Endothelial cell of umbilical vein (primary cell): ENCODE results near the gene OPRM1. TPM values are rescaled to one million over a fixed set of nuclear protein-coding genes. Genes with fewer than 3 reads are reported as not detected.

ENCODE experiments used
- BruUV-seq: library from RNA; stranded (reverse); fragments of 400-500 nt; replicated peaks from 2 replicates; lab custom pipeline; 2021; lab: Mats Ljungman, UMichigan
- CTCF ChIA-PET: fragments of 300-600, 350-600 bp; sonication (Branson Sonifier 250); formaldehyde crosslinking; loops from one replicate; lab custom pipeline; 2021; ENCODE audit warnings: antibody characterized with exemption, inconsistent platforms; lab: Charles Lee
- POLR2A ChIA-PET: fragments of 300-600, 350-600 bp; sonication (Branson Sonifier 250); formaldehyde crosslinking; loops from one replicate; lab custom pipeline; 2021; ENCODE audit warnings: antibody characterized with exemption, inconsistent platforms; lab: Charles Lee
- DNase-seq: peaks from one replicate; pipeline ENCODE4 v3.0.0-alpha.2; 2011; ENCODE audit warnings: low read depth, low spot score
- FAIRE-seq: peaks from 2 replicates; lab custom pipeline; 2011; peaks lifted over from hg19 to GRCh38; lab: Jason Lieb, UNC
- H2AFZ ChIP-seq: 2 replicates; pipeline ENCODE4 v1.6.0; 2012; ENCODE audit warnings: low read depth, low read length, control low read depth, inconsistent platforms
- H3K27ac ChIP-seq: 2 replicates; pipeline ENCODE4 v1.5.1; 2011; ENCODE audit warnings: low read depth, mild to moderate bottlenecking, control low read depth, low read length, moderate library complexity; ENCODE audit not compliant: insufficient read depth
- H3K27me3 ChIP-seq, 2 experiments: 2 replicates each; pipeline versions ENCODE4 v1.6.0 to v1.6.1; 2011; ENCODE audit warnings: low read length in 2 of 2, mixed read lengths in 1 of 2; ENCODE audit not compliant: control insufficient read depth in 2 of 2, insufficient read depth in 2 of 2
- H3K36me3 ChIP-seq, 2 experiments: 2 replicates in 1 of 2; 3 replicates in 1 of 2; pipeline ENCODE4 v1.5.1; 2011; ENCODE audit warnings: low read length in 2 of 2, mild to moderate bottlenecking in 1 of 2, moderate library complexity in 1 of 2; ENCODE audit not compliant: control insufficient read depth in 2 of 2, insufficient read depth in 2 of 2; ENCODE audit errors: extremely low read depth in 1 of 2
- H3K4me1 ChIP-seq: 3 replicates; pipeline ENCODE4 v1.5.1; 2011; ENCODE audit warnings: mild to moderate bottlenecking, low read length; ENCODE audit not compliant: control insufficient read depth, insufficient read depth; ENCODE audit errors: extremely low read depth
- H3K4me2 ChIP-seq: 2 replicates; pipeline ENCODE4 v1.6.1; 2011; ENCODE audit warnings: low read length, control low read depth, mixed read lengths; ENCODE audit not compliant: insufficient read depth
- H3K4me3 ChIP-seq, 3 experiments: fragments of 200-600 bp in 1 of 3; sonication (generic), shearing (Covaris generic) in 1 of 3; replicated peaks in 1 of 3; 2 replicates each; pipeline ENCODE4 v1.5.1; 2011 to 2016; ENCODE audit warnings: control low read depth in 3 of 3, low read length in 3 of 3, mild to moderate bottlenecking in 2 of 3, inconsistent platforms in 1 of 3, low read depth in 1 of 3, moderate library complexity in 1 of 3; ENCODE audit not compliant: insufficient read depth in 1 of 3
- H3K79me2 ChIP-seq: 2 replicates; pipeline ENCODE4 v1.6.0; 2012; ENCODE audit warnings: low read length, inconsistent platforms; ENCODE audit not compliant: control insufficient read depth, insufficient read depth
- H3K9ac ChIP-seq: replicated peaks from 2 replicates; pipeline ENCODE3; 2011; ENCODE audit warnings: low read length, control low read depth; ENCODE audit not compliant: insufficient read depth; ENCODE audit errors: extremely low read depth
- H3K9me1 ChIP-seq: replicated peaks from 3 replicates; pipeline ENCODE4 v1.6.0; 2011; ENCODE audit warnings: mild to moderate bottlenecking, low read length; ENCODE audit not compliant: control insufficient read depth, insufficient read depth; ENCODE audit errors: extremely low read depth
- H3K9me3 ChIP-seq: replicated peaks from 2 replicates; pipeline ENCODE4 v1.5.1; 2012; ENCODE audit warnings: low read length, inconsistent platforms; ENCODE audit not compliant: control insufficient read depth, insufficient read depth
- H4K20me1 ChIP-seq: replicated peaks from 2 replicates; pipeline ENCODE3; 2011; ENCODE audit warnings: mild to moderate bottlenecking, low read length; ENCODE audit not compliant: control insufficient read depth, insufficient read depth; ENCODE audit errors: extremely low read depth
- EZH2 ChIP-seq: IDR thresholded peaks from 2 replicates; pipeline ENCODE4 v1.6.1; 2012; ENCODE audit warnings: borderline replicate concordance, low read depth, mild to moderate bottlenecking, moderate library complexity, low read length, inconsistent platforms; ENCODE audit not compliant: severe bottlenecking
- FOS ChIP-seq: IDR thresholded peaks from 2 replicates; pipeline ENCODE4 v1.6.1; 2011; ENCODE audit warnings: mild to moderate bottlenecking, low read length, moderate library complexity, borderline replicate concordance; ENCODE audit not compliant: insufficient read depth
- GATA2 ChIP-seq: IDR thresholded peaks from 2 replicates; pipeline ENCODE4 v1.7.0; 2011; ENCODE audit warnings: low read depth, mild to moderate bottlenecking, moderate library complexity, mixed read lengths, low read length; ENCODE audit not compliant: insufficient read length, insufficient read depth
- JUN ChIP-seq: IDR thresholded peaks from 2 replicates; pipeline ENCODE4 v1.6.1; 2011; ENCODE audit warnings: borderline replicate concordance, low read depth; ENCODE audit not compliant: insufficient read length, insufficient read depth
- MAX ChIP-seq: IDR thresholded peaks from 2 replicates; pipeline ENCODE4 v1.6.1; 2011; ENCODE audit not compliant: insufficient read depth, insufficient read length
- MYC ChIP-seq: IDR thresholded peaks from one replicate; pipeline ENCODE4 v1.6.1; 2011; ENCODE audit warnings: mild to moderate bottlenecking, low read depth, low read length
- POLR2A ChIP-seq: IDR thresholded peaks from 2 replicates; pipeline ENCODE4 v1.6.1; 2012; ENCODE audit warnings: low read depth, mild to moderate bottlenecking, control low read depth, low read length
- POLR2AphosphoS5 ChIP-seq: IDR thresholded peaks from 2 replicates; pipeline ENCODE4 v1.6.1; 2012; ENCODE audit warnings: low read depth, mild to moderate bottlenecking, control low read depth, low read length, moderate library complexity; ENCODE audit not compliant: insufficient read depth
- dilution Hi-C: fragments of 300-500 bp; cut with MboI; formaldehyde crosslinking; loops from one replicate; pipeline ENCODE4 v1.15.0; 2019; ENCODE audit warnings: low sequenced_read_pairs; ENCODE audit not compliant: extremely low pct_ligation_motif_present
- intact Hi-C: fragments of 100-400 bp; cut with micrococcal nuclease; formaldehyde crosslinking; loops from one replicate; pipeline ENCODE4 v1.10.0; 2022
- polyA plus RNA-seq, 4 experiments: library from polyadenylated mRNA; depleted of rRNA in 3 of 4; stranded (reverse) in 3 of 4; unstranded in 1 of 4; fragments of >200 nt; gene quantifications; 2 replicates each; pipeline versions ENCODE4 v1.2.1 to v1.2.3, GENCODE V29; 2011 to 2012; ENCODE audit warnings: missing spikeins in 1 of 4
- total RNA-seq: library from RNA; stranded (reverse); gene quantifications from 2 replicates; pipeline ENCODE4 v1.2.3, GENCODE V29; 2021
- TF ChIP-seq, protein P1 (sequence below), 2 donors: IDR thresholded peaks; 1 replicate in 1 of 2; 2 replicates in 1 of 2; pipeline ENCODE4 v1.5.1; 2011; ENCODE audit warnings: low read length in 2 of 2, mild to moderate bottlenecking in 2 of 2, moderate library complexity in 2 of 2, control low read depth in 1 of 2, inconsistent platforms in 1 of 2, low read depth in 1 of 2; ENCODE audit not compliant: insufficient read depth in 1 of 2; ENCODE audit errors: extremely low read depth in 1 of 2

Gene OPRM1
- total and polyA plus RNA-seq, 2 donors (not counting 3 experiments of a cell fraction or from before 2014, with no cell fraction given): not detected

DNA sequence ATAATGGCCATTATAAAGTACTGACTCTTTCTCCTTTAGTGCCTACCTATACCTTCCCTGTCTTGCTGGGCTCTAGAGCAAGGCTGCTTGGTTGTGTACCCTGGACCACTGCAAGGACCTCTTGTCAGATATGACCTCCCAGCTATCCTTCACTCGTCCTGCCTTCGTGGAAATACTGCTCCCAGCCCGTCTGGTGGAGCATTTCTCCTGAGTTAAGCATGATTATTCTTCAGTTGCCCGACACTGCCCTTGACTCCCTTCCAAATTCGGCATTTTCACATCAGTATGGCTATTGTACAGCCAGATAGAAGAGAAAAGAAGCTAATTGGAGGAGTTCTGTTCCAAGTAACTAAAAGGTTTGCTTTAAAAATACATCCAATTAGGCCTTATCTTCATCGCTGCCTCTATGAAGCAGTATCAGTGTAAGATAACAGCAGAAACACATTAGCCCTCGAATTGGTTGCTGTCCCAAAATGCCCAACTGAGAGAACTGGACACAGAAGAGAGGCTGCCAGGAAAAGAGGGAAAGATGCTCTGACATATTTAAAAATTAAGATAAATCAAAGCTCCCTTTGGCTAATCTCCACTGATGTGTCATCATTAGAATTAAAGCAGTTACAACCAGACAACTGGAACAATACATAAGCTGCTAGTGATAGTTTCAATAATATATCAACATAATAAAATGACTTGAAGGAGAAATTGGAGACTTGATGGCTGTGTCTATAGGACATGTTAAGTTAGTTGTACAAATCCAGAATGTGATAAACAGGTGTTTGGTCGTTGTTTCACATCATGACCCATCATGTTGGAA is 54.4 kb downstream of the OPRM1 start:
- Histone ChIP-seq H3K27ac (no peak overlapping the region), H3K4me1 (no peaks in the 10 kb centered on the region), H2AFZ (no peak overlapping the region), H3K79me2 (no peaks in the 10 kb centered on the region), H3K9ac (no peak overlapping the region), H3K9me1 (no peaks in the 10 kb centered on the region), H3K4me2 (no peak overlapping the region), H3K27me3 (no peaks in the 10 kb centered on the region), H3K4me3 (no peak overlapping the region), H4K20me1 (no peaks in the 10 kb centered on the region), H3K36me3 (no peaks in the 10 kb centered on the region), H3K9me3 (no peaks in the 10 kb centered on the region)
- ChIA-PET CTCF (no interaction called here), POLR2A (no interaction called here)
- DNase-seq (no peak), FAIRE-seq (no peak)
- intact Hi-C loops: no loop called here
- no TSS peak for BruUV-seq
- dilution Hi-C loops: no loop called here
- TF ChIP-seq POLR2AphosphoS5 (no peak), JUN (no peak), EZH2 (no peak), GATA2 (no peak), POLR2A (no peak), FOS (no peak), MYC (no peak), MAX (no peak)
- TF ChIP-seq, protein P1, sequence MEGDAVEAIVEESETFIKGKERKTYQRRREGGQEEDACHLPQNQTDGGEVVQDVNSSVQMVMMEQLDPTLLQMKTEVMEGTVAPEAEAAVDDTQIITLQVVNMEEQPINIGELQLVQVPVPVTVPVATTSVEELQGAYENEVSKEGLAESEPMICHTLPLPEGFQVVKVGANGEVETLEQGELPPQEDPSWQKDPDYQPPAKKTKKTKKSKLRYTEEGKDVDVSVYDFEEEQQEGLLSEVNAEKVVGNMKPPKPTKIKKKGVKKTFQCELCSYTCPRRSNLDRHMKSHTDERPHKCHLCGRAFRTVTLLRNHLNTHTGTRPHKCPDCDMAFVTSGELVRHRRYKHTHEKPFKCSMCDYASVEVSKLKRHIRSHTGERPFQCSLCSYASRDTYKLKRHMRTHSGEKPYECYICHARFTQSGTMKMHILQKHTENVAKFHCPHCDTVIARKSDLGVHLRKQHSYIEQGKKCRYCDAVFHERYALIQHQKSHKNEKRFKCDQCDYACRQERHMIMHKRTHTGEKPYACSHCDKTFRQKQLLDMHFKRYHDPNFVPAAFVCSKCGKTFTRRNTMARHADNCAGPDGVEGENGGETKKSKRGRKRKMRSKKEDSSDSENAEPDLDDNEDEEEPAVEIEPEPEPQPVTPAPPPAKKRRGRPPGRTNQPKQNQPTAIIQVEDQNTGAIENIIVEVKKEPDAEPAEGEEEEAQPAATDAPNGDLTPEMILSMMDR (IDR thresholded peaks at IDR 0.05; ENCODE audit: extremely low read depth in 1 of 2, insufficient read depth in 1 of 2, low read depth in 1 of 2, low read length in 2 of 2): no peak
